Keratinocyte (primary cell): Measurements from ENCODE around the gene GLT8D1. TPM values are rescaled to one million over a fixed set of nuclear protein-coding genes. Genes with fewer than 3 reads are reported as not detected.

Experiments used
- DNase-seq: peaks from one replicate; pipeline ENCODE4 v3.0.0-alpha.2; 2011; ENCODE audit warnings: low read depth, missing footprints, low spot score
- FAIRE-seq: peaks from 2 replicates; lab custom pipeline; 2011; peaks lifted over from hg19 to GRCh38; lab: Jason Lieb, UNC
- H2AFZ ChIP-seq: 2 replicates; pipeline ENCODE4 v1.6.0; 2012; ENCODE audit warnings: low read length, control low read depth, inconsistent platforms; ENCODE audit not compliant: control insufficient read depth
- H3K27ac ChIP-seq: 2 replicates; pipeline ENCODE4 v1.5.1; 2011; ENCODE audit warnings: low read length; ENCODE audit not compliant: control insufficient read depth, insufficient read depth
- H3K27me3 ChIP-seq: 3 replicates; pipeline ENCODE4 v1.6.0; 2011; ENCODE audit warnings: low read length; ENCODE audit not compliant: control insufficient read depth, insufficient read depth; ENCODE audit errors: extremely low read depth
- H3K36me3 ChIP-seq, 2 experiments: 2 replicates in 1 of 2; 3 replicates in 1 of 2; pipeline ENCODE4 v1.5.1; 2011; ENCODE audit warnings: low read length in 2 of 2, mild to moderate bottlenecking in 1 of 2; ENCODE audit not compliant: control insufficient read depth in 2 of 2, insufficient read depth in 2 of 2; ENCODE audit errors: extremely low read depth in 1 of 2
- H3K4me1 ChIP-seq: 3 replicates; pipeline ENCODE4 v1.5.1; 2011; ENCODE audit warnings: low read length; ENCODE audit not compliant: control insufficient read depth, insufficient read depth; ENCODE audit errors: extremely low read depth
- H3K4me2 ChIP-seq: 3 replicates; pipeline ENCODE4 v1.6.0; 2011; ENCODE audit warnings: low read depth, low read length; ENCODE audit not compliant: control insufficient read depth, insufficient read depth; ENCODE audit errors: extremely low read depth
- H3K4me3 ChIP-seq, 3 experiments: fragments of 200-600 bp in 1 of 3; sonication (generic) in 1 of 3; 2 replicates in 2 of 3; 3 replicates in 1 of 3; pipeline ENCODE4 v1.5.1; 2011 to 2016; ENCODE audit warnings: low read length in 3 of 3, mild to moderate bottlenecking in 3 of 3, control low read depth in 2 of 3, inconsistent platforms in 1 of 3, low read depth in 1 of 3, mixed read lengths in 1 of 3, mixed run types in 1 of 3, moderate library complexity in 1 of 3; ENCODE audit not compliant: control insufficient read depth in 2 of 3, insufficient read depth in 2 of 3; ENCODE audit errors: extremely low read depth in 1 of 3
- H3K79me2 ChIP-seq: 2 replicates; pipeline ENCODE4 v1.6.0; 2012; ENCODE audit warnings: low read length; ENCODE audit not compliant: control insufficient read depth, insufficient read depth
- H3K9ac ChIP-seq: 3 replicates; pipeline ENCODE4 v1.6.0; 2011; ENCODE audit warnings: low read length; ENCODE audit not compliant: control insufficient read depth, insufficient read depth; ENCODE audit errors: extremely low read depth
- H3K9me1 ChIP-seq: 3 replicates; pipeline ENCODE4 v1.6.0; 2011; ENCODE audit warnings: low read length; ENCODE audit not compliant: control insufficient read depth, insufficient read depth; ENCODE audit errors: extremely low read depth
- H3K9me3 ChIP-seq: 2 replicates; pipeline ENCODE4 v1.5.1; 2012; ENCODE audit warnings: low read depth, low read length; ENCODE audit not compliant: control insufficient read depth
- H4K20me1 ChIP-seq: 3 replicates; pipeline ENCODE4 v1.6.0; 2011; ENCODE audit warnings: low read length; ENCODE audit not compliant: control insufficient read depth, insufficient read depth; ENCODE audit errors: extremely low read depth
- CTCF ChIP-seq, 3 experiments: IDR thresholded peaks in 1 of 3; conservative IDR thresholded peaks in 1 of 3; optimal IDR thresholded peaks in 1 of 3; 2 replicates in 2 of 3; 3 replicates in 1 of 3; pipeline versions ENCODE3 to v1.5.1; 2011; ENCODE audit warnings: low read length in 3 of 3, mild to moderate bottlenecking in 3 of 3, moderate library complexity in 2 of 3, control low read depth in 1 of 3, inconsistent platforms in 1 of 3; ENCODE audit not compliant: insufficient read depth in 2 of 3; ENCODE audit errors: extremely low read depth in 1 of 3
- EZH2 ChIP-seq: IDR thresholded peaks from one replicate; pipeline ENCODE4 v1.6.1; 2012; ENCODE audit warnings: inconsistent platforms, mild to moderate bottlenecking, low read length, moderate library complexity
- dilution Hi-C: fragments of 300-500 bp; cut with MboI; formaldehyde crosslinking; loops from one replicate; pipeline ENCODE4 v1.7.0; 2020; ENCODE audit warnings: low sequenced_read_pairs; ENCODE audit not compliant: extremely low pct_ligation_motif_present
- polyA plus RNA-seq, 5 experiments: library from polyadenylated mRNA; depleted of rRNA in 3 of 5; stranded (reverse) in 3 of 5; stranded (forward) in 1 of 5; unstranded in 1 of 5; fragments of >200 nt; gene quantifications; 1 replicate in 1 of 5; 2 replicates in 3 of 5; 3 replicates in 1 of 5; pipeline versions ENCODE4 v1.2.1 to v1.2.3, GENCODE V29; 2011 to 2012; ENCODE audit warnings: missing spikeins in 2 of 5, low read depth in 1 of 5, low replicate concordance in 1 of 5
- small RNA-seq, 3 experiments: library from RNA; depleted of rRNA; stranded (forward); fragments of <200 nt; gene quantifications; one replicate each; pipeline ENCODE3, GENCODE V24; 2012; ENCODE audit warnings: low read depth in 3 of 3, low replicate concordance in 1 of 3; ENCODE audit not compliant: insufficient read length in 3 of 3

Gene GLT8D1
- polyA plus RNA-seq, 1 donor (not counting 4 experiments of a cell fraction or from before 2014, with no cell fraction given), result 66.4 TPM

- H3K4me1 ChIP-seq, result no peaks in the 10 kb centered on the region
- no peaks in the 10 kb centered on the region for H3K9me3 ChIP-seq
- no peaks in the 10 kb centered on the region for H3K9me1 ChIP-seq
- H3K4me2 ChIP-seq, result no peak overlapping the region
- DNase-seq (no peak), FAIRE-seq (peak; percentile 66)
- no peak for TF ChIP-seq EZH2
- no peak for TF ChIP-seq CTCF (optimal IDR thresholded peaks at IDR 0.05 in 1 of 3, IDR thresholded peaks at IDR 0.05 in 1 of 3, conservative IDR thresholded peaks at IDR 0.05 in 1 of 3; ENCODE audit: extremely low read depth in 1 of 3, insufficient read depth in 2 of 3, low read length in 3 of 3)
- H3K9ac ChIP-seq, result no peak overlapping the region
- no peak overlapping the region for H3K27ac ChIP-seq
- H2AFZ ChIP-seq, result no peak overlapping the region
- H3K4me3 ChIP-seq, result no peak overlapping the region
- no peaks in the 10 kb centered on the region for H4K20me1 ChIP-seq
- peaks cover 9 to 39% of the 10 kb centered on the region in 2 experiments for H3K36me3 ChIP-seq
- H3K79me2 ChIP-seq, result no peaks in the 10 kb centered on the region
- dilution Hi-C loops, result no loop called here
- H3K27me3 ChIP-seq, result no peaks in the 10 kb centered on the region
Measured at GRCh38 chr3:52645549-52645948, 60.0 kb downstream of the GLT8D1 start.

Small RNAs within 50 kb of the gene (small RNA-seq; reads per million reads assigned to genes)
- gene AC006254.2, result 0 reads per million in 3 experiments
- 117 to 1,353 (median 670) reads per million in 3 experiments for gene RF00569
- 0 reads per million in 3 experiments for gene RF01183
- gene SNORD19, result 0 reads per million in 3 experiments
- 0 reads per million in 3 experiments for gene SNORD19B
- 12.3 to 452 (median 435) reads per million in 3 experiments for gene SNORD69

Other genes starting within 250 kb of the GLT8D1 start
- 0.02 TPM in 1 of 3 replicates, not detected in the others for gene STAB1, start 210.5 kb downstream of the GLT8D1 start, polyA plus RNA-seq
- 54.7 to 63.3 TPM (median 55.0 TPM) in 3 replicates for gene NT5DC2, start 171.9 kb downstream of the GLT8D1 start, polyA plus RNA-seq
- gene UQCC5, start 169.2 kb downstream of the GLT8D1 start, polyA plus RNA-seq, result 20.0 to 28.0 TPM (median 26.0 TPM) in 3 replicates
- gene PBRM1, start 19.9 kb downstream of the GLT8D1 start, polyA plus RNA-seq, result 20.3 to 26.0 TPM (median 25.7 TPM) in 3 replicates
- gene GNL3, start 19.8 kb downstream of the GLT8D1 start, polyA plus RNA-seq, result 65.7 to 128 TPM (median 77.4 TPM) in 3 replicates
- gene SPCS1, start 315 bp upstream of the GLT8D1 start, polyA plus RNA-seq, result 99.4 to 142 TPM (median 140 TPM) in 3 replicates
- gene NEK4, start 65.1 kb upstream of the GLT8D1 start, polyA plus RNA-seq, result 11.1 to 15.2 TPM (median 13.6 TPM) in 3 replicates
- gene ITIH1, start 71.8 kb upstream of the GLT8D1 start, polyA plus RNA-seq, result not detected in 3 replicates
- gene ITIH3, start 89.0 kb upstream of the GLT8D1 start, polyA plus RNA-seq, result not detected in 3 replicates
- gene ITIH4, start 124.9 kb upstream of the GLT8D1 start, polyA plus RNA-seq, result 1.3 to 4.1 TPM (median 1.4 TPM) in 3 replicates
- gene MUSTN1, start 129.2 kb upstream of the GLT8D1 start, polyA plus RNA-seq, result 0.24 TPM in 1 of 3 replicates, not detected in the others
- gene STIMATE, start 191.8 kb upstream of the GLT8D1 start, polyA plus RNA-seq, result 8.2 to 10.2 TPM (median 8.3 TPM) in 3 replicates